GM18520 (cell line): ENCODE measurements around the gene HDHD3.

Experiments used
- ATAC-seq: cut with Tn5 transposase; IDR thresholded peaks from one replicate; pipeline ENCODE4 v1.9.1; 2021; ENCODE audit not compliant: unreplicated experiment

HDHD3 gene

DNA sequence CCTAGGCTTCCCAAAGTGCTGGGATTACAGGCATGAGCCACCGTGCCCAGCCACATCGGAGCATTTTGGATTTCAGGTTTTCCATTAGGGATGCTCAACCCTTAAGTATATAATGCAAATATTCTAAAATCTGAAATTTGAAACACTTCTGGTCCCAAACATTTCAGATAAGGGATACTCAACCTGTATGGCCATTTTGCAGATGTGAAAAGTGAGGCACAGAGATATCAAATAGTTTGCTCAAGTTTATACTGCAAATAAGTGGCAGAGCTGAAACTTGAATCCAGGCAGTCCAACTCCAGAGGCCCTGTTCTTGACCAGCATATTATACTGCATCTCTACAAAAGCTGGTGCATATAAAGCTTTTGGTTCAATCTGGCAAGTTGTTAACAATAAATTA, 39.1 kb downstream of the HDHD3 start:
- no peak for ATAC-seq

- ATAC-seq = no peak
These were observed 45.0 kb downstream of the HDHD3 start for GRCh38 chr9:113331780-113332179.

GRCh38 chr9:113328045-113328782, 48.6 kb downstream of the HDHD3 start:
- no peak for ATAC-seq

- no peak for ATAC-seq
These were observed 50.6 kb downstream of the HDHD3 start for GRCh38 chr9:113326230-113326629.
